Nephron (organoid): ENCODE results near the gene S100A13.

ENCODE experiments used
- H3K27ac Mint-ChIP-seq, 3 experiments: 2 replicates each; pipeline ENCODE4 v1.8.0; 2020; ENCODE audit warnings: mixed read lengths in 3 of 3, mild to moderate bottlenecking in 2 of 3, moderate library complexity in 1 of 3
- H3K27me3 Mint-ChIP-seq: 2 replicates; pipeline ENCODE4 v1.8.0; 2021; ENCODE audit warnings: low read depth, mild to moderate bottlenecking, moderate library complexity, mixed read lengths
- H3K36me3 Mint-ChIP-seq: 2 replicates; pipeline ENCODE4 v1.8.0; 2020; ENCODE audit warnings: low read depth, mixed read lengths
- H3K4me1 Mint-ChIP-seq: 2 replicates; pipeline ENCODE4 v1.8.0; 2020; ENCODE audit warnings: mixed read lengths
- H3K4me3 Mint-ChIP-seq, 3 experiments: 2 replicates each; pipeline ENCODE4 v1.8.0; 2020; ENCODE audit warnings: mild to moderate bottlenecking in 3 of 3, mixed read lengths in 3 of 3, moderate library complexity in 2 of 3
- H3K9me3 Mint-ChIP-seq: 2 replicates; pipeline ENCODE4 v1.8.0; 2020; ENCODE audit warnings: mixed read lengths
- TF ChIP-seq, protein P1 (sequence below), 3 experiments: fragments of 200-600 bp; sonication (generic); IDR thresholded peaks; one replicate each; pipeline ENCODE4 v1.5.0; 2021; ENCODE audit warnings: antibody characterized with exemption in 3 of 3; ENCODE audit not compliant: unreplicated experiment in 3 of 3

S100A13 gene

GRCh38 chr1:153639280-153639679 is 12.0 kb upstream of the S100A13 start:
- no peaks in the 10 kb centered on the region for H3K27me3 Mint-ChIP-seq
- peaks cover 76% of the 10 kb centered on the region for H3K36me3 Mint-ChIP-seq
- H3K9me3 Mint-ChIP-seq, result no peaks in the 10 kb centered on the region
- H3K27ac Mint-ChIP-seq, result no peak overlapping the region
- H3K4me3 Mint-ChIP-seq, result no peak overlapping the region
- TF ChIP-seq, protein P1, sequence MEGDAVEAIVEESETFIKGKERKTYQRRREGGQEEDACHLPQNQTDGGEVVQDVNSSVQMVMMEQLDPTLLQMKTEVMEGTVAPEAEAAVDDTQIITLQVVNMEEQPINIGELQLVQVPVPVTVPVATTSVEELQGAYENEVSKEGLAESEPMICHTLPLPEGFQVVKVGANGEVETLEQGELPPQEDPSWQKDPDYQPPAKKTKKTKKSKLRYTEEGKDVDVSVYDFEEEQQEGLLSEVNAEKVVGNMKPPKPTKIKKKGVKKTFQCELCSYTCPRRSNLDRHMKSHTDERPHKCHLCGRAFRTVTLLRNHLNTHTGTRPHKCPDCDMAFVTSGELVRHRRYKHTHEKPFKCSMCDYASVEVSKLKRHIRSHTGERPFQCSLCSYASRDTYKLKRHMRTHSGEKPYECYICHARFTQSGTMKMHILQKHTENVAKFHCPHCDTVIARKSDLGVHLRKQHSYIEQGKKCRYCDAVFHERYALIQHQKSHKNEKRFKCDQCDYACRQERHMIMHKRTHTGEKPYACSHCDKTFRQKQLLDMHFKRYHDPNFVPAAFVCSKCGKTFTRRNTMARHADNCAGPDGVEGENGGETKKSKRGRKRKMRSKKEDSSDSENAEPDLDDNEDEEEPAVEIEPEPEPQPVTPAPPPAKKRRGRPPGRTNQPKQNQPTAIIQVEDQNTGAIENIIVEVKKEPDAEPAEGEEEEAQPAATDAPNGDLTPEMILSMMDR (IDR thresholded peaks at IDR 0.05; ENCODE audit: unreplicated experiment in 3 of 3), result no peak
- peaks cover 28% of the 10 kb centered on the region for H3K4me1 Mint-ChIP-seq

DNA sequence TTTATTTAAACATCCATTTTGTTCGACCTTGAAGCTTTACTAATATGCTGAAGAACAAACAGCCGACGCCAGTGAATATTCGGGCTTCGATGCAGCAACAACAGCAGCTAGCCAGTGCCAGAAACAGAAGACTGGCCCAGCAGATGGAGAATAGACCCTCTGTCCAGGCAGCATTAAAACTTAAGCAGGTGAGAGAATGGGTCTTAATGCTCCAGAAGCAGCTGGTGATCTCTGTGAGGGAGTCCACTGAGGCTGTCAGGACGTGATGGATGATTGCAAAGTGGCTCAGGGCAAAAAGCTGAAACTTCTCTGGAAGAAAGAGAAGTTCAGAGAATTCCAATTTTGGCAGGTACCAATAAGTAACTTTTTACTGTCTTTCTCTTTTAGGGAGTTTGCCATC is 11.0 kb upstream of the S100A13 start:
- no peaks in the 10 kb centered on the region for H3K27me3 Mint-ChIP-seq
- no peaks in the 10 kb centered on the region for H3K9me3 Mint-ChIP-seq
- H3K4me1 Mint-ChIP-seq, result peaks cover 38% of the 10 kb centered on the region
- H3K36me3 Mint-ChIP-seq, result peaks cover 72% of the 10 kb centered on the region
- H3K4me3 Mint-ChIP-seq, result no peak overlapping the region
- TF ChIP-seq, protein P1 (IDR thresholded peaks at IDR 0.05; ENCODE audit: unreplicated experiment in 3 of 3), result no peak
- H3K27ac Mint-ChIP-seq, result peak overlapping the region in 1 of 3 experiments; percentile 23

- H3K27me3 Mint-ChIP-seq, result no peaks in the 10 kb centered on the region
- no peaks in the 10 kb centered on the region for H3K9me3 Mint-ChIP-seq
- peaks cover 59% of the 10 kb centered on the region for H3K36me3 Mint-ChIP-seq
- TF ChIP-seq, protein P1 (IDR thresholded peaks at IDR 0.05; ENCODE audit: unreplicated experiment in 3 of 3), result no peak
- H3K27ac Mint-ChIP-seq, result peak overlapping the region; percentile 46 to 88 (median 62)
- peaks cover 42% of the 10 kb centered on the region for H3K4me1 Mint-ChIP-seq
- peak overlapping the region; percentile 59 to 85 (median 80) for H3K4me3 Mint-ChIP-seq
Observed at GRCh38 chr1:153636312-153636711, 9.0 kb upstream of the S100A13 start.

- Mint-ChIP-seq H3K27ac (peak overlapping the region; percentile 25 to 63 (median 62)), H3K4me3 (peak overlapping the region; percentile 59 to 85 (median 80)), H3K36me3 (peaks cover 54% of the 10 kb centered on the region), H3K4me1 (peaks cover 44% of the 10 kb centered on the region), H3K9me3 (no peaks in the 10 kb centered on the region), H3K27me3 (no peaks in the 10 kb centered on the region)
- TF ChIP-seq, protein P1 (IDR thresholded peaks at IDR 0.05; ENCODE audit: unreplicated experiment in 3 of 3), result no peak
Observed at GRCh38 chr1:153635872-153636271, 8.6 kb upstream of the S100A13 start.

- Mint-ChIP-seq H3K4me3 (peak within 1 kb of the TSS; percentile 94 to 100 (median 98)), H3K27ac (peak within 1 kb of the TSS; percentile 99 to 100 (median 100)), H3K36me3 (peaks cover 45% of the 10 kb centered on the region), H3K9me3 (no peaks in the 10 kb centered on the region), H3K27me3 (no peaks in the 10 kb centered on the region), H3K4me1 (peaks cover 62% of the 10 kb centered on the region)
- TF ChIP-seq, protein P1 (IDR thresholded peaks at IDR 0.05; ENCODE audit: unreplicated experiment in 3 of 3), result no peak
Observed at GRCh38 chr1:153633754-153634665, 6.7 kb upstream of the S100A13 start, which contains the start of gene CHTOP. CHTOP (plus strand) TSS chr1:153634066; CDS start chr1:153636589, 2,523 bp downstream.
